Effector CD8-positive, alpha-beta T cell (primary cell): ENCODE measurements around the gene MPP1.

Experiments
- DNase-seq: peaks from one replicate; lab custom pipeline; 2025; lab: John Stamatoyannopoulos, UW

Gene MPP1

GRCh38 chrX:154775419-154776349, 29.6 kb downstream of the MPP1 start:
- no peak for DNase-seq

DNA sequence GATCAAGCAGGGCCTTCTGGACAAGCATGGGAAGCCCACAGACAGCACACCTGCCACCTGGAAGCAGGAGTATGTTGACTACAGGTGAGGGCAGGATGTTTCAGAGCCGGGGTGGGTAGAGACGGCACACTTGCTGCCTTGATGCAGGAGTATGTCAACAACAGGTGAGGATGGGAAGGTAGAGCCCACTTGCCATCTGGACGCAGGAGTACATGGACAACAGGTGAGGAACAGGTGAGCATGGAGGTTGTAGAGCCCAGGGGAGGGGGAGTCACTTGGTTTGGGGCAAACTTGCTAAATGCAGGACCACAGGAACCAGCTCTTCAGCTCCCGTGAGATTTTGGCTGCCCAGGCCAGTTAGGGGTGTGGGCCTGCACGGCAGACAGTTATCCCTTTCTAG, 30.7 kb downstream of the MPP1 start:
- DNase-seq: no peak

DNA sequence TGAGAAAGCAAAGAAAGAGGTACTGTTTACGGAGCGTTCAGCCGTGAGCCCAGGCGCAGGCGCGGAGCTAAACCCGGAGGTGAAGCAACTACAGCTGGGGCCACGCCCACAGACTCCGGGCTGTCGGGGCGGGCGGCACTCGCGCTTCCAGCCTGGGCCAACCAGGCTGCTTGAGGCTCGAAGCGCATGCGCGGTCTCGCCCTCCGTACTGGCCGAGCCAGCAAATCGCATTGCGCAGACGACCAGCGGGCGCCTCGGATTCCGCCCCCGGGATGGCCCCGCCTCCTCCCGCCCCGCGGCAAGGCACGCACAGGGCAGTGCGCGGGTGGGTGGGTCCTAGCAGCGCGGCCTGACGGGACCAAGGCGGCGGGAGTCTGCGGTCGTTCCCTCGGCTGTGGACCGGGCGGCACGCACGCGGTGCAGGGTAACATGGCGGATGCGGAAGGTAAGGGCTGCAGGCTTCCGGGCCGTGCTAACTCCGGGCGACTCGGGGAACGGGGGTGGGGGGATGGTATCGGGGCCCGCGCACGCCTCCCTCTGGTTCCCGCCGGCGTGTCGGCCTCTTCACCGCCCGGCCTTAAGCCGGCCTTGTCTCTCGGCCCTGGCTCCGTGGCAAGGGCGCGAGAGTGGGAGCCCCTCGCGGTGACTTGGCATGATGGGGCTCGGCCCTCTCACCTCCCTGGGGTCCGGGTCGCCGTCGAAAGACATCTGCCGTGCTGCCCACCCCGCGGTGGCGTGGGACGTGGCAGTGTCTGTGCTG, 42.6 kb downstream of the MPP1 start, which contains the start of gene DKC1:
TSS of gene DKC1 (plus strand) at position 328 of the 760 bp plus-strand sequence. CDS start at position 430, 102 bp downstream.
- DNase-seq: peak; percentile 86

DNA sequence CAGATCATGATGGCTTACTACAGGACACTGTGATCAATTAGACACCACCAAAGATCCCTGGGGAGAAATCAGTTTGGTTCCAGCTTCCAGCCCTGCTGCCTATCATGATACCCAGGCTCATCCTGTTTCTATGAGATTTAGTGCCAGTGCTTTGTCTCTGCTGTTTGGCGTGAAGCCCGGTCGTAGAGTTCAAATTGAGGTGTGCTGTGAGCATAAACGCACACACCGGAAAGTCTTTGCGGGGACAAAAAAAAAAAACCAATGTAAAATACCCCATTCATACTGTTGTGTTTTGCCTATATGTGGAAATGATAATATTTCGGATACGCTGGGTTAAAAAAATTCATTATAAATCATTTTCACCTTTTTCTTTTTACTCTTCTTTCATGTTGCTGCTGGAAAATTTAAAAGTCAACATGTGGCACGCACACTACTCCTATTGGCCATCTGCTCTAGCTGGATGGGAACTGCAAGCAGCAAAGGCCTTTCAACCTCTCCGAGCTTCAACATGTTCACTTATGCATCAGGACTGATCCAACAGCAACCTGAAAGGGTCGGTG, 43.2 kb downstream of the MPP1 start:
- DNase-seq: no peak

DNA sequence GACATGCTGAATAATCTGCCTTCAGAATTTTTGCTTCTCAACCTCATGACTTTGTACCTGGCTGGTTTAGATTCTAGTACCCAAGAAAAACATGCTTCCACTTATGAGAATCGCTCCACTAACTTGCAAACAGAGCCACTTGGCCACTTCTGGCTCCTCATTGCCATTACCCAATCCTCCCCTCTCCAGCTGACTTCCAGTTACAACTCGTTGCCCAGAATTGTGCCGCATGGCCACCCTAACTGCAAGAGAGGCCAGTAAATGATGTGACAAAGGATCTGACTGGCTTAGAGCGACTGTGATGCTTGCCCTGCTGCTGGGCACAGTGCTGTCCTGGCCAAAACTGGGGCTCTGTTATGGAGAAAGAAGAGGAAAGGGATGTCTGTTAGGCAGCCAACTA, 46.6 kb downstream of the MPP1 start:
- DNase-seq: no peak

DNA sequence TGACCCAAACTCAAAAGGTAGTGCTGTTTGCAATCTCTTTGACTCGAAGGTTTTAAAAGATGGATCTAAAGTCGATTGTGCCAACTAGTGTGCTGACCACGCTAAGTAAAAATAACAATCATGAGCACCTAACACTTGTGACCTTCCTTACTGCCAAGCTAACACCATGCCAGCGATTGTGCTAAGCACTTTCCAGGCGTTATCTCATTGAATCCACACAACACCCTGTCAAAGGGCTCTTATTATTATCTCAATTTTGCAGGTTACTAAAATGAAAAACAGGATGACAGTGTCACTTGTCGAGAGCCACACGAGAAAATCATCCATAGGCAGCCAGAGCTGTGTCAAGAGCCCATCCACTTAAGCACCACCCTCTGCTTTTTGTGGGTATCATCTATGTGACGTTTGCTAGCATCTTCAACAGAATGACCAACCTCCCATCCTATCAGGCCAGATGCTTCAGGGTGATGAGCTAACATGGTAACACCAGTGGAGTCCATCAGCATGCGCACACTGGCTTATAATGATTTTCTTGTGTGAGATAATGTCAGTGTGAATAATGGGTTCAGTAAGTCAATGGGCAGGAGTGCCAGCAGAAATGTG, 53.5 kb downstream of the MPP1 start:
- no peak for DNase-seq

DNA sequence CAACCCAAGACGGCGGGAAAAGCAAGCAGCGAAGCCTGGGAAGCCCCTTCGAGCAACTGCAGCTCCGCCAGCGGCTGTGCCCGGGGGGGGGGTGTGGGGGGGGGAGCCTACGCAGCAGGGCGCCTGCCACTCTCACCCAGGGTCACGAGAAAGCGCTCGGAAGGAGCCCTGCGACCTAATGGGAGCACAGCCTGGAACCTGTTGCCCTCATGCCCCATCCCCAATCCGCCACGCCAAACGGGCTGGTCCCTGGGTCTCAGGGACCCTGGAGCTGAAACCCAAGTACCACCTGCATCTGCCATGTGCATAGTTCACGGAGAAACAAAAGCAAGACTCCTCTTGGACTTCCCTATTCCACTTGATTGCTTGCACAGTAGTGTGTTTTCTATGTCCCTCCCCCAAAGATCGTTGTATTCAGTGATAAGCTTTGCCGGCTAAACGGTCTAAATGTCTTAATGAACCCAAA, 54.0 kb downstream of the MPP1 start:
- DNase-seq: no peak

- DNase-seq: peak; percentile 17
Measured at GRCh38 chrX:154750301-154751202, 54.7 kb downstream of the MPP1 start, which contains the start of gene GAB3. Gene GAB3, minus strand, starts transcription at chrX:154751077. Its CDS starts 52 bp downstream, at chrX:154751025.

- DNase-seq: no peak
Measured at GRCh38 chrX:154749856-154750255, 55.4 kb downstream of the MPP1 start.

- peak; percentile 6 for DNase-seq
Measured at GRCh38 chrX:154748712-154749339, 56.5 kb downstream of the MPP1 start.

GRCh38 chrX:154742613-154743012, 62.7 kb downstream of the MPP1 start:
- no peak for DNase-seq

DNA sequence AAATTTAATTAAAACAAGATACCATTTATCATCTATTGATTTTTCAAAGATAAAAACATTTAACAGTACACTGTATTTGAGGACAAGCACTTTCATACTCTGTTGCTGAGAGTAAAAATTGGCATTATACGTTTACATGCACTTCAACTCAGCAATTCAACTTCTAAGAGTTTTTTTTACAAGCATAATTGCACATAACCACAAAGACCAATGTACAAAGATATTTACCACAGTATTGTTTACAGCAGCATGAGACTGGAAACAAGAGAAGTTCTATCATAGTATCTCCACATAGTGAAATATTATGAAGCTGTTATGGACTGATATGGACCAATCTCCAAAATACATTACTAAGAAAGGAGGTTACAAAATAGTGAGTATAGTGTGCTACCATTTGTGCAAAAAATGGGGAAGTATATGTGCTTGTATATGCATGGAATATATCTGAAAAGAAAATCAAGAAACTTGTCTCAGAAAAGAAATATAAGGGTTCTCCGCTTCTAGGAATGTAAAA, 65.3 kb downstream of the MPP1 start:
- no peak for DNase-seq

GRCh38 chrX:154738011-154738738, 67.1 kb downstream of the MPP1 start:
- DNase-seq: no peak

DNA sequence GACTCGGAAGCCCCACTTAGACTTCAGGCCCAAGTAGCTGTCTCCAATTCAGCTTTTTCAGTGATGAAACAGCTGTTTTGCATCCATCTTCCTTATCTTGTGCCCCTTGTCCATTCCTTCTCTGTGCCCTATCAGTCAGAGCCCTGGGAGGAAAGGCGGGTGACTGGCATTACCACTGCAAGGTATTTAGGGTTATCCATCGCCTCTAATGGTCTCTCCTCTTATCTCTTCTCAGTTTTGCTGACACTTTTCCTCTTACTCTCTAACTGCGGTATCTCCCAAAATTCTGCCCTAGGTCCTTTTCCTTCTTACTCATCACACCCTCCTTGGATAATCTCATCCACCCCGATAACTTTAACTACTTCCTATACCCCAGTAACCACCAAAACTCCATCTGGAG, 68.1 kb downstream of the MPP1 start:
- no peak for DNase-seq

DNA sequence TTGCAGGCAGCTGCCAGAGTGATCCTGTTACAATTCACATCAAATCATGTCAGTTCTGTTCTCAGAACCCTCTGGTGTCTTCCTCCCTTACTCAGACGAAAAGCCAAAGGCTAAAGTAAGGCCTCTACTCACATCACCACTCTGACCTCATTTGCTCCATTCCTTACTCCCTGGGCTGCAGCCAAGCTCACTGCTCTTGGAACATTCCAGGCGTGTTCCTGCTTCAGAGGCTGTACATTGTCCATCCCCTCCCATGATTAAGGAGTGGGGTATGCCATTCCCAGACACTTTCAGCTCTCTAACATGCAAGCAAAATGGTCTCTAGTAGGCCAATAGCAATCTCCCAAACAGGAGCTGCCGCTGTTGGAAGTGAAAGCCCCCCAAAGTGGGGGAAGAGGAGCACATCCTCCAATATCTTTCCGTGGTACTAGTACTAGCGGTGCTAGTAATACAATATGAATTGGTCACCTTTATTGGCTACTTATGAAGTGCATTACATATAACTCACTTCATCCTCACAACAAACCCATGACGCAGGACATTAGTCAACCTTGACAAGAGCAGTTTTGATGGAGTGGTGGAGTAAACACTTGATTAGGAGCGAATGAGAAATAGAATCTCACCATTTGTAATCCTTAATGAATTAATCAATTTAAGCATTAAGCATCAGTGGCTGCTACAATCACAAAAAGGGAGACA, 69.4 kb downstream of the MPP1 start:
- no peak for DNase-seq

GRCh38 chrX:154734061-154734781, 71.1 kb downstream of the MPP1 start:
- DNase-seq: no peak

DNA sequence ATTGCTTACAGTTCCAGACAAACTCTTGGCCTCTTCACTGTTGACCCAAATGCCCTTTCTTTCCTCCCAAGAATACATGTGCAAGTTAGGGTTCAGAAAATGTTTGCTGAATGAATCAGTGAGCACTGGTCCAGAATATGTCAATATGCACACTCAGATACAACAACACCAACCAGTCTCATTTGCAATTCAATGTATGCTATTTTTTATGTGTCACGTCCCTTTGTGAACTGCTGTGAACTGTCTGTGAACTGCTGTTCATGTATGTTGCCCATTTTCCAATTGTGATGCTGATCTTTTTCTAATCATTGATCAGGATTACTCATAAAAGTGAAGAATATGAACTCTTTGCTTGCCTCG, 72.2 kb downstream of the MPP1 start:
- no peak for DNase-seq

DNA sequence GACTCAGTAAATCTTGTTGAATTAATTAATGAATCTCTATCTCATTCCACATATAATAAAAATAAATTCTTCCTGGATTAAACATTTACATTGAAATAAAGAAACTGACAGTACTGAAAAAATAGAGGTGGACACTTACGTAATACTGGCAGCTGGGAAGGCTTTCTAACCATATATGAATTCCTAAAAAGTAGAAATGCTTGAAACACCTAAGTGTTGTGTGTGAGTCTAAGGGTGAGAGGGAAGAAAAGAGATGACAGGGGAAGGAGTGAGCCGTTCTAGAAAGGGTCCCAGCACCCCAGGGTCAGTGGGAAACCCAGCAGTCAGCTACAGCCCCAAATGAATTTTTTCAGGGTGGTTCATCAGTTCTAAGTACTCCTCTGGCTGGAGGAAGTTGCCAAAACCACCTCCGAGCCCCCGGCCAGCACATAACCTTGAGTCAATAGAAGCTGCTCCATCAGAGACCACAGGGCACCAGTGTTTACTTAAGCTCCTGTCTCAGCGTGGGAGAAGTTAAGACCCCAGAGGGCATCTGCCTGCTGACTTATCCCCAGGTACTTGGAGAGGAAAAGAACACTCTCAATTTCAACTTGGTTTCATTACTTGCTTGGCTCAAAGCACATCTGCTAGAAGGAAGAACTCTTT, 72.7 kb downstream of the MPP1 start:
- DNase-seq: no peak
